Measurements from ENCODE around the gene AMBP.

AMBP gene

GRCh38 chr9:114055061-114055460 lies 23.0 kb downstream of the AMBP start:
- TF ChIP-seq POLR2AphosphoS5 (IDR thresholded peaks at IDR 0.05; ENCODE audit: low read depth, low read length) (no peak), FOXP2 (optimal IDR thresholded peaks at IDR 0.05; ENCODE audit: borderline replicate concordance, extremely low read depth, extremely low read length, insufficient read depth) (no peak), TAF1 (IDR thresholded peaks at IDR 0.05; ENCODE audit: borderline replicate concordance, insufficient read depth, low read length) (no peak)
- TF ChIP-seq, protein P1, sequence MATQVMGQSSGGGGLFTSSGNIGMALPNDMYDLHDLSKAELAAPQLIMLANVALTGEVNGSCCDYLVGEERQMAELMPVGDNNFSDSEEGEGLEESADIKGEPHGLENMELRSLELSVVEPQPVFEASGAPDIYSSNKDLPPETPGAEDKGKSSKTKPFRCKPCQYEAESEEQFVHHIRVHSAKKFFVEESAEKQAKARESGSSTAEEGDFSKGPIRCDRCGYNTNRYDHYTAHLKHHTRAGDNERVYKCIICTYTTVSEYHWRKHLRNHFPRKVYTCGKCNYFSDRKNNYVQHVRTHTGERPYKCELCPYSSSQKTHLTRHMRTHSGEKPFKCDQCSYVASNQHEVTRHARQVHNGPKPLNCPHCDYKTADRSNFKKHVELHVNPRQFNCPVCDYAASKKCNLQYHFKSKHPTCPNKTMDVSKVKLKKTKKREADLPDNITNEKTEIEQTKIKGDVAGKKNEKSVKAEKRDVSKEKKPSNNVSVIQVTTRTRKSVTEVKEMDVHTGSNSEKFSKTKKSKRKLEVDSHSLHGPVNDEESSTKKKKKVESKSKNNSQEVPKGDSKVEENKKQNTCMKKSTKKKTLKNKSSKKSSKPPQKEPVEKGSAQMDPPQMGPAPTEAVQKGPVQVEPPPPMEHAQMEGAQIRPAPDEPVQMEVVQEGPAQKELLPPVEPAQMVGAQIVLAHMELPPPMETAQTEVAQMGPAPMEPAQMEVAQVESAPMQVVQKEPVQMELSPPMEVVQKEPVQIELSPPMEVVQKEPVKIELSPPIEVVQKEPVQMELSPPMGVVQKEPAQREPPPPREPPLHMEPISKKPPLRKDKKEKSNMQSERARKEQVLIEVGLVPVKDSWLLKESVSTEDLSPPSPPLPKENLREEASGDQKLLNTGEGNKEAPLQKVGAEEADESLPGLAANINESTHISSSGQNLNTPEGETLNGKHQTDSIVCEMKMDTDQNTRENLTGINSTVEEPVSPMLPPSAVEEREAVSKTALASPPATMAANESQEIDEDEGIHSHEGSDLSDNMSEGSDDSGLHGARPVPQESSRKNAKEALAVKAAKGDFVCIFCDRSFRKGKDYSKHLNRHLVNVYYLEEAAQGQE (IDR thresholded peaks at IDR 0.05; ENCODE audit: insufficient read depth in 1 of 2, low read depth in 2 of 2, low read length in 2 of 2) = no peak

- TF ChIP-seq POLR2AphosphoS5 (IDR thresholded peaks at IDR 0.05; ENCODE audit: low read depth, low read length) = no peak
- TF ChIP-seq, protein P1 (IDR thresholded peaks at IDR 0.05; ENCODE audit: insufficient read depth in 1 of 2, low read depth in 2 of 2, low read length in 2 of 2) = no peak
- no peak for TF ChIP-seq FOXP2 (optimal IDR thresholded peaks at IDR 0.05; ENCODE audit: borderline replicate concordance, extremely low read depth, extremely low read length, insufficient read depth)
- no peak for TF ChIP-seq SIN3A (IDR thresholded peaks at IDR 0.05; ENCODE audit: borderline replicate concordance, insufficient read depth, low read length)
- no peak for TF ChIP-seq TAF1 (IDR thresholded peaks at IDR 0.05; ENCODE audit: borderline replicate concordance, insufficient read depth, low read length)
These were observed 23.9 kb downstream of the AMBP start for GRCh38 chr9:114054191-114054690.

DNA sequence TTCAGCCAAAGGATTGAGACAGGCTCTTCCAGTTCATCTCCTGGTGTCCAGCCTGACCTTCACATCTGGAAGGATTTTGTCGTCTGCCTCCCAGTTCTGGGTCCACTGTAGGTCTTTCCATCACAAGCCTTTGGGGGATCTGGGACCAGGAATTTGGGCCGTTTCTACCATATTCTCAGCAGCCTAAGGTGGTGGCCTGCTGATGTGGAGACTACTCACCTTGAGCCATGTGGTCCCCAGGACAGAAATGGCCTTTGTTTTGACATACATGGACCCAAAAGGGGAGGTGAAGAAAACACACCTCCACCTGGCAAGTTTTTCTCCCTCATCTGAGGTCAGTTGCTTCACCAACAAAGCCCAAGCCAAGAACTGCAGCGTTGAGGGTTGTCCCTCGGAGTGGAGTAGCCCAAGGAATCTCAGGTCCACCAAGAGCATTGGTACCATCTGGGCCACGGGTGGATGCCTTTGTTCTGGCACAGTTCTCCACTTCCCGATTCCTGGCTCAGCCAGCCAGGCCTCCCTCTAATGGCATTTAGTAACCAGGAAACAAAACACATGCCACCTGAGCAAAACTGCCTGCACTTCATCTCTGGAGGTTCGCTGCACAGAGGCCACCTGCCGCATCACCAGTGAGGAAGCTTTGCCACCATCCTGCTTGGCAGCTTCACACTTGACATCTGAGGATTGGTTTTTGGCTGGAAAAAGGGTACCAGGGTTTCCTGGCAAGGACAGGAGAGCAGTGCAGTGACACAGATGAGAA lies 24.7 kb downstream of the AMBP start:
- no peak for TF ChIP-seq POLR2AphosphoS5 (IDR thresholded peaks at IDR 0.05; ENCODE audit: low read depth, low read length)
- TF ChIP-seq, protein P1 (IDR thresholded peaks at IDR 0.05; ENCODE audit: insufficient read depth in 1 of 2, low read depth in 2 of 2, low read length in 2 of 2) = no peak

DNA sequence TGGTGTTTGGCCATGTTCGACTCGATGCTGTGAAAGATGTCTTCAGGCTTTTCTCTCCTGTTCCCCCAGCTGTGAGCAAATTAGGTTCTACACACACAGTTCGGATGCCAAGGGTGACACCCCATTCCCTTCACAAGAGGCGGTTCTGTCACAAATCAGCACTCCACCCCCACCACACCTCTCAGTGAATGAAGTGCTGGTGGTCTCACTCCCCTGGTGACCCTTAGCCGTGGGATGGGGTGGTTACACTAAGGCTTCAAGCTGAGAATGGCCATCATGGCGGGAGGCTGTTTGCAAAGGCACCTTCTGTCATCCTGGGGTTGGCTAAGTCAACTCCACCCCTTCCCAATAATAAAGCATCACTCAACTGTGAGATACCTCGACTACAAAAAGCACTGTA lies 26.4 kb downstream of the AMBP start:
- TF ChIP-seq FOXP2 (optimal IDR thresholded peaks at IDR 0.05; ENCODE audit: borderline replicate concordance, extremely low read depth, extremely low read length, insufficient read depth) = no peak
- TF ChIP-seq TAF1 (IDR thresholded peaks at IDR 0.05; ENCODE audit: borderline replicate concordance, insufficient read depth, low read length) = no peak
- TF ChIP-seq, protein P1 (IDR thresholded peaks at IDR 0.05; ENCODE audit: insufficient read depth in 1 of 2, low read depth in 2 of 2, low read length in 2 of 2) = no peak
- no peak for TF ChIP-seq SIN3A (IDR thresholded peaks at IDR 0.05; ENCODE audit: borderline replicate concordance, insufficient read depth, low read length)
- TF ChIP-seq POLR2AphosphoS5 (IDR thresholded peaks at IDR 0.05; ENCODE audit: low read depth, low read length) = no peak

GRCh38 chr9:114051281-114051680 lies 26.8 kb downstream of the AMBP start:
- TF ChIP-seq SIN3A (IDR thresholded peaks at IDR 0.05; ENCODE audit: borderline replicate concordance, insufficient read depth, low read length) = no peak
- TF ChIP-seq TAF1 (IDR thresholded peaks at IDR 0.05; ENCODE audit: borderline replicate concordance, insufficient read depth, low read length) = no peak
- TF ChIP-seq, protein P1 (IDR thresholded peaks at IDR 0.05; ENCODE audit: insufficient read depth in 1 of 2, low read depth in 2 of 2, low read length in 2 of 2) = no peak
- no peak for TF ChIP-seq POLR2AphosphoS5 (IDR thresholded peaks at IDR 0.05; ENCODE audit: low read depth, low read length)
- TF ChIP-seq FOXP2 (optimal IDR thresholded peaks at IDR 0.05; ENCODE audit: borderline replicate concordance, extremely low read depth, extremely low read length, insufficient read depth) = no peak

Data from PFSK-1 (cell line).